HEK293 (cell line): ENCODE measurements around the gene LRRN2.

Experiments used
- CTCF ChIA-PET: fragments of 350-600 bp; formaldehyde crosslinking; extraction: SDS; loops from one replicate; lab custom pipeline; 2021; ENCODE audit warnings: antibody characterized with exemption; lab: Yijun Ruan, JAX
- POLR2A ChIA-PET: fragments of 300-600 bp; formaldehyde crosslinking; extraction: SDS; loops from one replicate; lab custom pipeline; 2020; ENCODE audit warnings: antibody characterized with exemption, inconsistent platforms; lab: Yijun Ruan, JAX
- H3K27ac ChIP-seq: fragments of 200-500 bp; sonication (Bioruptor generic); 2 replicates; pipeline ENCODE4 v1.5.1; 2014; ENCODE audit warnings: low read depth, low read length, control low read depth, inconsistent platforms; ENCODE audit errors: extremely low read depth
- H3K36me3 ChIP-seq, 2 experiments: fragments of 200-500 bp in 1 of 2; sonication (Bioruptor generic) in 1 of 2; 1 replicate in 1 of 2; 2 replicates in 1 of 2; pipeline ENCODE4 v1.5.1; 2014 to 2017; ENCODE audit warnings: inconsistent platforms in 2 of 2, low read length in 2 of 2; ENCODE audit not compliant: control insufficient read depth in 2 of 2, insufficient read depth in 1 of 2
- H3K4me1 ChIP-seq: fragments of 200-500 bp; sonication (Bioruptor generic); 2 replicates; pipeline ENCODE4 v1.5.1; 2014; ENCODE audit warnings: mild to moderate bottlenecking, low read length, inconsistent platforms; ENCODE audit not compliant: control insufficient read depth, insufficient read depth
- H3K4me3 ChIP-seq: 2 replicates; pipeline ENCODE4 v1.5.1; 2011; ENCODE audit warnings: low read depth, mild to moderate bottlenecking, control low read depth, low read length, moderate library complexity
- H3K9me3 ChIP-seq: fragments of 200-500 bp; sonication (Bioruptor generic); 2 replicates; pipeline ENCODE4 v1.5.1; 2014; ENCODE audit warnings: low read depth, low read length, inconsistent platforms; ENCODE audit not compliant: control insufficient read depth, insufficient read depth
- GLIS1 ChIP-seq: fragments of 450-650 bp; formaldehyde crosslinking; IDR thresholded peaks from 2 replicates; pipeline ENCODE4 v1.5.1; 2016; ENCODE audit warnings: missing biosample characterization, missing genetic modification characterization
- HIC1 ChIP-seq: fragments of 450-650 bp; formaldehyde crosslinking; IDR thresholded peaks from 2 replicates; pipeline ENCODE4 v1.5.1; 2016; ENCODE audit warnings: missing biosample characterization, missing genetic modification characterization
- HOXC10 ChIP-seq: sonication (generic); formaldehyde crosslinking; IDR thresholded peaks from 2 replicates; pipeline ENCODE4 v1.8.1; 2023; ENCODE audit warnings: mild to moderate bottlenecking, missing genetic modification reagents
- HOXD13 ChIP-seq: sonication (generic); formaldehyde crosslinking; IDR thresholded peaks from 2 replicates; pipeline ENCODE4 v1.8.0; 2022; ENCODE audit warnings: missing genetic modification reagents, borderline replicate concordance
- RBAK ChIP-seq: fragments of 450-650 bp; formaldehyde crosslinking; IDR thresholded peaks from 2 replicates; pipeline ENCODE4 v1.5.1; 2016; ENCODE audit warnings: missing biosample characterization, missing genetic modification characterization
- REPIN1 ChIP-seq: fragments of 450-650 bp; formaldehyde crosslinking; IDR thresholded peaks from 2 replicates; pipeline ENCODE4 v1.5.1; 2017; ENCODE audit warnings: missing biosample characterization, missing genetic modification characterization, low read depth
- SALL2 ChIP-seq: fragments of 450-650 bp; formaldehyde crosslinking; IDR thresholded peaks from 2 replicates; pipeline ENCODE4 v1.5.0; 2017; ENCODE audit warnings: missing biosample characterization, mild to moderate bottlenecking, missing genetic modification characterization, borderline replicate concordance
- SP3 ChIP-seq: fragments of 450-650 bp; formaldehyde crosslinking; IDR thresholded peaks from 2 replicates; pipeline ENCODE4 v1.5.1; 2016; ENCODE audit warnings: missing biosample characterization, missing genetic modification characterization
- ZNF16 ChIP-seq: fragments of 450-650 bp; formaldehyde crosslinking; IDR thresholded peaks from 2 replicates; pipeline ENCODE4 v1.5.1; 2016; ENCODE audit warnings: low read depth, missing biosample characterization, missing genetic modification characterization
- ZNF174 ChIP-seq: fragments of 450-650 bp; formaldehyde crosslinking; IDR thresholded peaks from 2 replicates; pipeline ENCODE4 v1.5.0; 2017; ENCODE audit warnings: missing biosample characterization, mild to moderate bottlenecking, missing genetic modification characterization
- ZNF18 ChIP-seq: fragments of 450-650 bp; formaldehyde crosslinking; IDR thresholded peaks from 2 replicates; pipeline ENCODE4 v1.5.1; 2016; ENCODE audit warnings: missing biosample characterization, missing genetic modification characterization
- ZNF221 ChIP-seq: fragments of 450-650 bp; formaldehyde crosslinking; IDR thresholded peaks from 2 replicates; pipeline ENCODE4 v1.5.1; 2017; ENCODE audit warnings: missing biosample characterization, missing genetic modification characterization, borderline replicate concordance
- ZNF223 ChIP-seq: fragments of 450-650 bp; formaldehyde crosslinking; IDR thresholded peaks from 2 replicates; pipeline ENCODE4 v1.5.1; 2016; ENCODE audit warnings: missing biosample characterization, missing genetic modification characterization
- ZNF37A ChIP-seq: fragments of 450-650 bp; IDR thresholded peaks from 2 replicates; pipeline ENCODE4 v1.5.1; 2018; ENCODE audit warnings: missing biosample characterization, missing genetic modification characterization
- ZNF558 ChIP-seq: fragments of 450-650 bp; formaldehyde crosslinking; IDR thresholded peaks from 2 replicates; pipeline ENCODE4 v1.5.1; 2016; ENCODE audit warnings: missing biosample characterization, missing genetic modification characterization
- ZNF561 ChIP-seq: fragments of 450-650 bp; IDR thresholded peaks from 2 replicates; pipeline ENCODE4 v1.5.1; 2018; ENCODE audit warnings: missing biosample characterization, missing genetic modification characterization, borderline replicate concordance
- ZNF600 ChIP-seq: fragments of 450-650 bp; formaldehyde crosslinking; IDR thresholded peaks from 2 replicates; pipeline ENCODE4 v1.5.1; 2016; ENCODE audit warnings: missing biosample characterization, missing genetic modification characterization
- ZNF664 ChIP-seq: fragments of 450-650 bp; formaldehyde crosslinking; IDR thresholded peaks from 2 replicates; pipeline ENCODE4 v1.5.1; 2016; ENCODE audit warnings: missing biosample characterization, missing genetic modification characterization
- ZNF76 ChIP-seq: fragments of 450-650 bp; formaldehyde crosslinking; IDR thresholded peaks from 2 replicates; pipeline ENCODE4; 2016; ENCODE audit warnings: low read depth, missing biosample characterization, missing genetic modification characterization, borderline replicate concordance
- ZSCAN4 ChIP-seq: fragments of 450-650 bp; formaldehyde crosslinking; IDR thresholded peaks from 2 replicates; pipeline ENCODE4 v1.5.1; 2017; ENCODE audit warnings: missing biosample characterization, missing genetic modification characterization

Gene LRRN2

GRCh38 chr1:204695692-204696091, 10.2 kb upstream of the LRRN2 start:
- CTCF ChIA-PET = interaction anchor here (0.9 to 2.0 kb wide), 2 partner anchors 51 to 111 kb away, joined by 3 to 4 read pairs; no protein-coding TSS in a partner anchor
- TF ChIP-seq ZNF16 (tag by site-specific recombination) (no peak), ZNF558 (tag by site-specific recombination) (no peak), SP3 (tag by site-specific recombination) (no peak), ZNF221 (tag by site-specific recombination) (no peak), ZNF174 (tag by site-specific recombination) (no peak), REPIN1 (tag by site-specific recombination) (no peak), HIC1 (tag by site-specific recombination) (no peak), ZNF76 (tag by site-specific recombination) (no peak), ZNF600 (no peak), ZNF223 (tag by site-specific recombination) (no peak), GLIS1 (tag by site-specific recombination) (no peak), ZSCAN4 (no peak), HOXC10 (CRISPR knock-in tag) (no peak), RBAK (tag by site-specific recombination) (no peak), ZNF18 (tag by site-specific recombination) (no peak), ZNF37A (tag by site-specific recombination) (no peak), HOXD13 (CRISPR knock-in tag) (no peak), ZNF561 (tag by site-specific recombination) (no peak)
- POLR2A ChIA-PET = no interaction called here

GRCh38 chr1:204694145-204694544, 8.6 kb upstream of the LRRN2 start:
- ChIA-PET POLR2A (no interaction called here), CTCF (interaction anchor here (1.1 to 3.1 kb wide), 3 partner anchors 70 to 128 kb away, joined by 4 to 9 read pairs (median 9); no protein-coding TSS in a partner anchor)
- Histone ChIP-seq H3K9me3 (no peaks in the 10 kb centered on the region), H3K4me3 (no peak overlapping the region), H3K36me3 (no peaks in the 10 kb centered on the region), H3K4me1 (no peaks in the 10 kb centered on the region), H3K27ac (no peak overlapping the region)
- TF ChIP-seq ZNF664 = peak; percentile 60; the same call in 1 of the 2 replicates
- no peak for TF ChIP-seq SALL2 (tag by site-specific recombination)

More at GRCh38 chr1:204695692-204696091, 10.2 kb upstream of the LRRN2 start:
- H3K9me3 ChIP-seq = no peaks in the 10 kb centered on the region
- H3K27ac ChIP-seq = no peak overlapping the region
- H3K4me3 ChIP-seq = no peak overlapping the region
- no peaks in the 10 kb centered on the region for H3K4me1 ChIP-seq
- H3K36me3 ChIP-seq = no peaks in the 10 kb centered on the region
